CD14-positive monocyte (primary cell): Measurements from ENCODE around the gene POLR1D. TPM values are rescaled to one million over a fixed set of nuclear protein-coding genes. Genes with fewer than 3 reads are reported as not detected.

ENCODE experiments used
- DNase-seq, 3 donors: peaks; one replicate each; pipeline ENCODE4 v3.0.0-alpha.2; 2011 to 2022
- H2AFZ ChIP-seq: 2 replicates; pipeline ENCODE4 v1.6.0; 2012; ENCODE audit warnings: mild to moderate bottlenecking, low read depth, low read length, inconsistent platforms; ENCODE audit not compliant: insufficient read depth, poor library complexity, severe bottlenecking
- H3K27ac ChIP-seq, 2 donors: 1 replicate in 1 of 2; 2 replicates in 1 of 2; pipeline ENCODE4 v1.5.1; 2012 to 2013; ENCODE audit warnings: low read length in 2 of 2, control low read depth in 1 of 2, inconsistent platforms in 1 of 2, low read depth in 1 of 2, mild to moderate bottlenecking in 1 of 2
- H3K27me3 ChIP-seq, 2 donors: one replicate each; pipeline versions ENCODE4 v1.6.0 to v1.6.1; 2011 to 2013; ENCODE audit warnings: low read length in 2 of 2; ENCODE audit not compliant: control insufficient read depth in 2 of 2, insufficient read depth in 2 of 2
- H3K36me3 ChIP-seq, 2 donors: replicated peaks in 1 of 2; 1 replicate in 1 of 2; 2 replicates in 1 of 2; pipeline versions ENCODE4 v1.5.1 to v1.6.1; 2012 to 2013; ENCODE audit warnings: low read length in 2 of 2, control low read depth in 1 of 2, inconsistent platforms in 1 of 2, mild to moderate bottlenecking in 1 of 2; ENCODE audit not compliant: insufficient read depth in 2 of 2, control insufficient read depth in 1 of 2
- H3K4me1 ChIP-seq, 2 donors: 1 replicate in 1 of 2; 2 replicates in 1 of 2; pipeline versions ENCODE4 v1.5.1 to v1.6.1; 2012 to 2013; ENCODE audit warnings: low read length in 2 of 2, control low read depth in 1 of 2, inconsistent platforms in 1 of 2, mild to moderate bottlenecking in 1 of 2, moderate library complexity in 1 of 2; ENCODE audit not compliant: insufficient read depth in 2 of 2, control insufficient read depth in 1 of 2
- H3K4me2 ChIP-seq: replicated peaks from 2 replicates; pipeline ENCODE3; 2012; ENCODE audit warnings: low read length, moderate library complexity, mild to moderate bottlenecking; ENCODE audit not compliant: poor library complexity, severe bottlenecking; ENCODE audit errors: extremely low read depth
- H3K4me3 ChIP-seq, 3 experiments: fragments of 200-600 bp in 1 of 3; sonication (generic) in 1 of 3; replicated peaks in 1 of 3; 1 replicate in 2 of 3; 2 replicates in 1 of 3; pipeline ENCODE4 v1.5.1; 2011 to 2013; ENCODE audit warnings: low read length in 3 of 3, mild to moderate bottlenecking in 3 of 3, control low read depth in 2 of 3, low read depth in 2 of 3, inconsistent platforms in 1 of 3, moderate library complexity in 1 of 3
- H3K79me2 ChIP-seq: 2 replicates; pipeline ENCODE4 v1.6.0; 2012; ENCODE audit warnings: mild to moderate bottlenecking, control low read depth, inconsistent platforms, low read length, moderate library complexity; ENCODE audit not compliant: insufficient read depth
- H3K9ac ChIP-seq: 2 replicates; pipeline ENCODE4 v1.6.0; 2017; ENCODE audit warnings: low read length, mild to moderate bottlenecking; ENCODE audit not compliant: insufficient read depth, poor library complexity, severe bottlenecking
- H3K9me3 ChIP-seq, 2 donors: replicated peaks in 1 of 2; 1 replicate in 1 of 2; 2 replicates in 1 of 2; pipeline versions ENCODE4 v1.5.1 to v1.6.1; 2012 to 2013; ENCODE audit warnings: low read length in 2 of 2, control low read depth in 1 of 2; ENCODE audit not compliant: control insufficient read depth in 1 of 2, insufficient read depth in 1 of 2
- H4K20me1 ChIP-seq: 2 replicates; pipeline ENCODE4 v1.6.0; 2012; ENCODE audit warnings: mild to moderate bottlenecking, low read length, control low read depth, moderate library complexity; ENCODE audit not compliant: insufficient read depth
- H3K27ac Mint-ChIP-seq, 7 donors: one replicate each; pipeline ENCODE4 v1.8.0; 2020; ENCODE audit warnings: mild to moderate bottlenecking in 7 of 7, mixed read lengths in 7 of 7, moderate library complexity in 6 of 7, inconsistent platforms in 2 of 7
- H3K27me3 Mint-ChIP-seq, 3 donors: one replicate each; pipeline ENCODE4 v1.8.0; 2021 to 2022; ENCODE audit warnings: low read depth in 3 of 3, mild to moderate bottlenecking in 3 of 3, mixed read lengths in 3 of 3, moderate library complexity in 3 of 3, inconsistent platforms in 1 of 3
- H3K36me3 Mint-ChIP-seq, 2 donors: one replicate each; pipeline ENCODE4 v1.8.0; 2020; ENCODE audit warnings: mixed read lengths in 2 of 2, inconsistent platforms in 1 of 2, mild to moderate bottlenecking in 1 of 2
- H3K4me1 Mint-ChIP-seq: one replicate; pipeline ENCODE4 v1.8.0; 2020; ENCODE audit warnings: mild to moderate bottlenecking, mixed read lengths
- H3K4me3 Mint-ChIP-seq, 2 donors: one replicate each; pipeline ENCODE4 v1.8.0; 2020; ENCODE audit warnings: mild to moderate bottlenecking in 2 of 2, mixed read lengths in 2 of 2, moderate library complexity in 1 of 2
- H3K9me3 Mint-ChIP-seq, 7 donors: one replicate each; pipeline ENCODE4 v1.8.0; 2020 to 2022; ENCODE audit warnings: mixed read lengths in 7 of 7, mild to moderate bottlenecking in 6 of 7, moderate library complexity in 6 of 7, inconsistent platforms in 2 of 7
- WGBS: methylation state at CpG from one replicate; pipeline ENCODE4 v1.1.5; 2013; ENCODE audit warnings: missing lambda C conversion rate; ENCODE audit not compliant: insufficient coverage; 5-methylcytosine and 5-hydroxymethylcytosine counted together
- intact Hi-C, 2 donors: fragments of 100-400 bp; cut with micrococcal nuclease; formaldehyde crosslinking; loops; one replicate each; pipeline versions ENCODE4 v1.15.0 to v1.15.1; 2023
- polyA plus RNA-seq, 3 donors: library from polyadenylated mRNA; depleted of rRNA in 1 of 3; unstranded in 2 of 3; stranded (reverse) in 1 of 3; fragments of 300-500 nt in 2 of 3; fragments of >200 nt in 1 of 3; fragmentation: Illumina TruSeq in 2 of 3; gene quantifications; 1 replicate in 2 of 3; 2 replicates in 1 of 3; pipeline ENCODE4 v1.2.3, GENCODE V29; 2012 to 2021
- TF ChIP-seq, protein P1 (sequence below): fragments of 200-600 bp; IDR thresholded peaks from one replicate; pipeline ENCODE4 v1.8.0; 2022; ENCODE audit warnings: antibody characterized with exemption, mild to moderate bottlenecking

POLR1D gene
- polyA plus RNA-seq, 3 donors, result 122 to 146 (median 139) TPM

DNA sequence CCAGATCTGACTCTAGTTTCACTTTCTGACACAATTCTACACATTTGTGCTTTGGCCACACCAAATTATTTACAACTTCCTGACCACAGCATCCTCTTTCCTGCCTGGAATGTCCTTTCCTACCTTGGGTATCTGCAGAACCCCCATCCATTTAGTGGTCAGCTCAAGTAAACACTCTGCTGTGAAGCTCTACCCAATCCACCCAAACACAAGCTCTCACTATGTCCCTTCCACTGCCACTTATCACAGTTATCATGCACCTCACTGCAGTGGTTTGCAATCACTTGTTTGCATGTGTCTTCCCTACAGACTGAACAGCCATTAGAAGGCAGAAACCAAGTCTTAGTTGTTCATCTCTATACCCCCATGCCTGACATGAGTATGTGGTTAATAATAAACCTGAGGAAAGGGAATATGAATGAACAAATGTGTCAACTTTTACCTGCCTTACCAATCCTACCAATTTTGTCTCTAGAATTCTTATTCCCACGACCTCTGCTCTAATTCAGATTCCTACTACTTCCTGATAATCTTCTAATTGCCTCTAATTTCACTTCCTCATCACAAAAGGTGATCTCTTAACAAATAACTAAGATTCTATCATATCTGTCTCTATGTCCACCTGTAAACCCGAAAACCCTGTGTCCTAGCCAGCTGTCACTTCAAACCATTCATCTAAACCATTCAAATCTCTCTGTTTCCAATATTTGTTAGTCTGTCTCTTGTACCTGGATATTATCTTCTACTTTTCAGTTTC, 26.5 kb upstream of the POLR1D start:
- Histone ChIP-seq H3K4me1 (peaks cover 10% of the 10 kb centered on the region in 2 donors), H2AFZ (no peak overlapping the region), H3K27me3 (no peaks in the 10 kb centered on the region), H3K9ac (no peak overlapping the region), H3K27ac (no peak overlapping the region), H3K9me3 (no peaks in the 10 kb centered on the region), H3K4me3 (no peak overlapping the region), H3K36me3 (no peaks in the 10 kb centered on the region), H4K20me1 (peaks cover 14% of the 10 kb centered on the region), H3K4me2 (no peak overlapping the region), H3K79me2 (peaks cover 6% of the 10 kb centered on the region)
- no peak for DNase-seq
- Mint-ChIP-seq H3K9me3 (no peaks in the 10 kb centered on the region), H3K4me1 (no peaks in the 10 kb centered on the region), H3K27ac (no peak overlapping the region), H3K36me3 (no peaks in the 10 kb centered on the region), H3K27me3 (no peaks in the 10 kb centered on the region), H3K4me3 (no peak overlapping the region)
- intact Hi-C loops, result no loop called here
- TF ChIP-seq, protein P1, sequence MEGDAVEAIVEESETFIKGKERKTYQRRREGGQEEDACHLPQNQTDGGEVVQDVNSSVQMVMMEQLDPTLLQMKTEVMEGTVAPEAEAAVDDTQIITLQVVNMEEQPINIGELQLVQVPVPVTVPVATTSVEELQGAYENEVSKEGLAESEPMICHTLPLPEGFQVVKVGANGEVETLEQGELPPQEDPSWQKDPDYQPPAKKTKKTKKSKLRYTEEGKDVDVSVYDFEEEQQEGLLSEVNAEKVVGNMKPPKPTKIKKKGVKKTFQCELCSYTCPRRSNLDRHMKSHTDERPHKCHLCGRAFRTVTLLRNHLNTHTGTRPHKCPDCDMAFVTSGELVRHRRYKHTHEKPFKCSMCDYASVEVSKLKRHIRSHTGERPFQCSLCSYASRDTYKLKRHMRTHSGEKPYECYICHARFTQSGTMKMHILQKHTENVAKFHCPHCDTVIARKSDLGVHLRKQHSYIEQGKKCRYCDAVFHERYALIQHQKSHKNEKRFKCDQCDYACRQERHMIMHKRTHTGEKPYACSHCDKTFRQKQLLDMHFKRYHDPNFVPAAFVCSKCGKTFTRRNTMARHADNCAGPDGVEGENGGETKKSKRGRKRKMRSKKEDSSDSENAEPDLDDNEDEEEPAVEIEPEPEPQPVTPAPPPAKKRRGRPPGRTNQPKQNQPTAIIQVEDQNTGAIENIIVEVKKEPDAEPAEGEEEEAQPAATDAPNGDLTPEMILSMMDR, result no peak
- 13% methylated on average over 1 of the region's 2 CpGs for WGBS

DNA sequence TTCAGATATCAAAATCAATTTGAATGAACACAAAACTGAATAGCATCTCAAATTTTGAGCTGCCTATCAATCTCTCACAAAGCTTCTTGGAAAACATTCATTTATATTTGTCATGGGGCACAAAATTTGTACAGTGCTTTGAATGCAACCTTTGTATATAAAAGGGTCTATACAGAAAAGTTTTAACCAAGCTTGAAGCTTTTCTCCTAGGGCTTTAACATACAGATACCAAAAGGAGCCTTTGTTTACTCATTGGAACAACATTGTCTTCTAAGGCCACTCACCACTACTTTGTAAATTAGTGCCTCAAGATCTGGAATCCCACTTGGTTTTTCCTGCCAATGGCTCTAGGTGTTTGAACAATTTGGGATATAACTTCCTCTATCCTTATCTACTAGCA, 22.6 kb upstream of the POLR1D start:
- H3K4me2 ChIP-seq, result no peak overlapping the region

More for the DNA sequence above, 22.6 kb upstream of the POLR1D start:
- Histone ChIP-seq H3K4me3 (no peak overlapping the region), H3K79me2 (peaks cover 12% of the 10 kb centered on the region), H3K9me3 (no peaks in the 10 kb centered on the region), H2AFZ (no peak overlapping the region), H3K27ac (no peak overlapping the region), H3K4me1 (peaks cover 6 to 16% of the 10 kb centered on the region in 2 donors), H3K27me3 (no peaks in the 10 kb centered on the region), H3K9ac (no peak overlapping the region), H4K20me1 (peaks cover 11% of the 10 kb centered on the region), H3K36me3 (no peaks in the 10 kb centered on the region)
- Mint-ChIP-seq H3K27me3 (no peaks in the 10 kb centered on the region), H3K4me1 (peaks cover 12% of the 10 kb centered on the region), H3K36me3 (no peaks in the 10 kb centered on the region), H3K4me3 (no peak overlapping the region), H3K9me3 (peaks cover 0 to 4% (median 0%) of the 10 kb centered on the region in 7 donors), H3K27ac (no peak overlapping the region)
- no peak for DNase-seq
- intact Hi-C loops, result no loop called here
- TF ChIP-seq, protein P1, result no peak
